LNCaP clone FGC (cell line): ENCODE measurements around the gene JUNB.
"Not testable (repeated sequence)": the region's sequence is repeated elsewhere in the genome, so short reads cannot be mapped to it uniquely, and the experiment has no call there.

ENCODE experiments used
- DNase-seq: peaks from one replicate; pipeline ENCODE4 v3.0.0-alpha.2; 2011; ENCODE audit warnings: low read depth
- H3K4me3 ChIP-seq: 2 replicates; pipeline ENCODE4 v1.5.1; 2011; ENCODE audit warnings: mild to moderate bottlenecking, low read depth, low read length, control low read depth
- CTCF ChIP-seq: IDR thresholded peaks from 2 replicates; pipeline ENCODE4 v1.5.1; 2012; ENCODE audit warnings: mild to moderate bottlenecking; ENCODE audit not compliant: control insufficient read depth, insufficient read depth; ENCODE audit errors: extremely low read depth

JUNB gene

GRCh38 chr19:12806242-12807081, 15.2 kb downstream of the JUNB start, which contains the start of gene RNASEH2A:
Gene RNASEH2A (plus strand): TSS chr19:12806584. CDS start chr19:12806674, 90 bp downstream.
- peak; percentile 52 for DNase-seq
- no peak for TF ChIP-seq CTCF
- H3K4me3 ChIP-seq, result peak within 1 kb of the TSS; percentile 68

GRCh38 chr19:12815088-12815487, 23.8 kb downstream of the JUNB start:
- no peak overlapping the region for H3K4me3 ChIP-seq
- TF ChIP-seq CTCF, result no peak
- no peak for DNase-seq

- not testable (repeated sequence) for DNase-seq, H3K4me3 ChIP-seq
Measured at GRCh38 chr19:12817188-12817587, 25.9 kb downstream of the JUNB start.

- not testable (repeated sequence) for DNase-seq, H3K4me3 ChIP-seq
Measured at GRCh38 chr19:12817810-12818209, 26.5 kb downstream of the JUNB start.

GRCh38 chr19:12821761-12822160, 30.5 kb downstream of the JUNB start:
- DNase-seq, result no peak
- no peak overlapping the region for H3K4me3 ChIP-seq
- TF ChIP-seq CTCF, result no peak

- TF ChIP-seq CTCF, result peak; percentile 53
- H3K4me3 ChIP-seq, result no peak overlapping the region
- no peak for DNase-seq
Measured at GRCh38 chr19:12825254-12826131, 34.2 kb downstream of the JUNB start.

GRCh38 chr19:12828494-12828893, 37.2 kb downstream of the JUNB start:
- no peak overlapping the region for H3K4me3 ChIP-seq
- no peak for TF ChIP-seq CTCF
- no peak for DNase-seq
